ENCODE results near the gene CORO2A.

- TF ChIP-seq CBFB (CRISPR knock-in tag; IDR thresholded peaks at IDR 0.05) = no peak
- TF ChIP-seq SIN3B (IDR thresholded peaks at IDR 0.05; ENCODE audit: low read length) = no peak
- TF ChIP-seq SUZ12 (IDR thresholded peaks at IDR 0.05; ENCODE audit: low read depth, low read length) = no peak
- no peak for TF ChIP-seq ZNF772 (CRISPR knock-in tag; IDR thresholded peaks at IDR 0.05)
- no peak for TF ChIP-seq TCF7L2 (IDR thresholded peaks at IDR 0.05; ENCODE audit: low read depth, low read length)
- no peak for TF ChIP-seq MTF2 (CRISPR knock-in tag; IDR thresholded peaks at IDR 0.05; ENCODE audit: borderline replicate concordance)
- no peak for TF ChIP-seq AFF4 (CRISPR knock-in tag; IDR thresholded peaks at IDR 0.05)
- TF ChIP-seq RELA (CRISPR knock-in tag; IDR thresholded peaks at IDR 0.05) = no peak
- TF ChIP-seq PHF8 (CRISPR knock-in tag; IDR thresholded peaks at IDR 0.05) = no peak
- TF ChIP-seq ETV6 (CRISPR knock-in tag; conservative IDR thresholded peaks at IDR 0.05) = no peak
- TF ChIP-seq MAX (IDR thresholded peaks at IDR 0.05) = no peak
Measured at GRCh38 chr9:98148486-98148885, 44.0 kb downstream of the CORO2A start.

Measured in HepG2 (cell line).